ENCODE results near the gene GATM. TPM values are rescaled to one million over a fixed set of nuclear protein-coding genes. Genes with fewer than 3 reads are reported as not detected.

The GATM gene
- polyA plus RNA-seq, 1 experiment = 0.07 TPM

GRCh38 chr15:45341790-45342189, 36.6 kb downstream of the GATM start:
- TF ChIP-seq CTCF (IDR thresholded peaks at IDR 0.05; ENCODE audit: low read depth, low read length) = no peak
- ChIA-PET POLR2A (no interaction called here), CTCF (interaction anchor here (0.5 to 1.0 kb wide), 2 partner anchors 15 to 461 kb away, joined by 3 to 4 read pairs; no protein-coding TSS in a partner anchor)
- H3K9me3 ChIP-seq (ENCODE audit: control insufficient read depth, insufficient read depth, low read length) = no peaks in the 10 kb centered on the region
- H3K4me3 ChIP-seq (ENCODE audit: low read depth, low read length) = no peak overlapping the region
- no peak overlapping the region for H3K27ac ChIP-seq (ENCODE audit: low read depth, low read length)
- no peaks in the 10 kb centered on the region for H3K27me3 ChIP-seq (ENCODE audit: control insufficient read depth, insufficient read depth, low read length)
- DNase-seq (ENCODE audit: low read depth, low spot score) = no peak

- POLR2A ChIA-PET = no interaction called here
- CTCF ChIA-PET = interaction anchor here (0.5 kb wide), 1 partner anchor 135 kb away, joined by 5 read pairs; no protein-coding TSS in a partner anchor
- TF ChIP-seq CTCF (IDR thresholded peaks at IDR 0.05; ENCODE audit: low read depth, low read length) = no peak
These were observed 37.9 kb downstream of the GATM start for GRCh38 chr15:45340429-45340828.

GRCh38 chr15:45338417-45338816, 39.9 kb downstream of the GATM start:
- no peak for DNase-seq (ENCODE audit: low read depth, low spot score)
- ChIA-PET CTCF (no interaction called here), POLR2A (no interaction called here)
- no peaks in the 10 kb centered on the region for H3K9me3 ChIP-seq (ENCODE audit: control insufficient read depth, insufficient read depth, low read length)
- H3K27me3 ChIP-seq (ENCODE audit: control insufficient read depth, insufficient read depth, low read length) = no peaks in the 10 kb centered on the region
- no peak for TF ChIP-seq CTCF (IDR thresholded peaks at IDR 0.05; ENCODE audit: low read depth, low read length)
- H3K27ac ChIP-seq (ENCODE audit: low read depth, low read length) = no peak overlapping the region
- H3K4me3 ChIP-seq (ENCODE audit: low read depth, low read length) = no peak overlapping the region

More at GRCh38 chr15:45340429-45340828, 37.9 kb downstream of the GATM start:
- no peak for DNase-seq (ENCODE audit: low read depth, low spot score)
- no peak overlapping the region for H3K27ac ChIP-seq (ENCODE audit: low read depth, low read length)
- no peaks in the 10 kb centered on the region for H3K27me3 ChIP-seq (ENCODE audit: control insufficient read depth, insufficient read depth, low read length)
- no peaks in the 10 kb centered on the region for H3K9me3 ChIP-seq (ENCODE audit: control insufficient read depth, insufficient read depth, low read length)
- H3K4me3 ChIP-seq (ENCODE audit: low read depth, low read length) = no peak overlapping the region

- H3K27ac ChIP-seq (ENCODE audit: low read depth, low read length) = no peak overlapping the region
- H3K4me3 ChIP-seq (ENCODE audit: low read depth, low read length) = no peak overlapping the region
- DNase-seq (ENCODE audit: low read depth, low spot score) = no peak
- ChIA-PET CTCF (no interaction called here), POLR2A (no interaction called here)
- no peak for TF ChIP-seq CTCF (IDR thresholded peaks at IDR 0.05; ENCODE audit: low read depth, low read length)
- no peaks in the 10 kb centered on the region for H3K9me3 ChIP-seq (ENCODE audit: control insufficient read depth, insufficient read depth, low read length)
- H3K27me3 ChIP-seq (ENCODE audit: control insufficient read depth, insufficient read depth, low read length) = no peaks in the 10 kb centered on the region
These were observed 41.1 kb downstream of the GATM start for GRCh38 chr15:45337224-45337623.

GRCh38 chr15:45333550-45333949, 44.8 kb downstream of the GATM start:
- H3K4me3 ChIP-seq (ENCODE audit: low read depth, low read length) = no peak overlapping the region
- POLR2A ChIA-PET = no interaction called here
- TF ChIP-seq CTCF (IDR thresholded peaks at IDR 0.05; ENCODE audit: low read depth, low read length) = no peak
- H3K27ac ChIP-seq (ENCODE audit: low read depth, low read length) = no peak overlapping the region
- CTCF ChIA-PET = no interaction called here
- no peaks in the 10 kb centered on the region for H3K9me3 ChIP-seq (ENCODE audit: control insufficient read depth, insufficient read depth, low read length)
- H3K27me3 ChIP-seq (ENCODE audit: control insufficient read depth, insufficient read depth, low read length) = peaks cover 8% of the 10 kb centered on the region
- DNase-seq (ENCODE audit: low read depth, low spot score) = no peak

Data from AG04450 (cell line).